Hepatocyte (in vitro differentiated cells): ENCODE measurements around the gene ARFGEF3. TPM values are rescaled to one million over a fixed set of nuclear protein-coding genes. Genes with fewer than 3 reads are reported as not detected.

ENCODE experiments used
- DNase-seq: peaks from one replicate; pipeline ENCODE4 v3.0.0-alpha.2; 2016; ENCODE audit warnings: low spot score
- H2AFZ ChIP-seq: fragments of 200-600 bp; sonication (generic); 2 replicates; pipeline ENCODE4 v1.6.0; 2016; ENCODE audit warnings: antibody characterized with exemption, mild to moderate bottlenecking
- H3K27ac ChIP-seq: fragments of 200-600 bp; sonication (generic); 2 replicates; pipeline ENCODE4 v1.5.1; 2016; ENCODE audit warnings: mild to moderate bottlenecking
- H3K27me3 ChIP-seq: fragments of 200-600 bp; sonication (generic); 2 replicates; pipeline ENCODE4 v1.6.1; 2016
- H3K36me3 ChIP-seq: fragments of 200-600 bp; sonication (generic); replicated peaks from 2 replicates; pipeline ENCODE4 v1.5.1; 2016; ENCODE audit warnings: low read depth; ENCODE audit not compliant: insufficient read depth
- H3K4me1 ChIP-seq: fragments of 200-600 bp; sonication (generic); 2 replicates; pipeline ENCODE4 v1.5.1; 2016; ENCODE audit warnings: mild to moderate bottlenecking, moderate library complexity; ENCODE audit not compliant: insufficient read depth
- H3K4me2 ChIP-seq: fragments of 200-600 bp; sonication (generic); 2 replicates; pipeline ENCODE4 v1.6.0; 2016
- H3K4me3 ChIP-seq: fragments of 200-600 bp; sonication (generic); 2 replicates; pipeline ENCODE4 v1.5.1; 2016; ENCODE audit warnings: mild to moderate bottlenecking
- H3K79me2 ChIP-seq: fragments of 200-600 bp; sonication (generic); 2 replicates; pipeline ENCODE4 v1.6.0; 2017; ENCODE audit warnings: mild to moderate bottlenecking
- H3K9me2 ChIP-seq: fragments of 200-600 bp; sonication (generic); replicated peaks from 2 replicates; pipeline ENCODE4 v1.6.0; 2017; ENCODE audit warnings: mild to moderate bottlenecking; ENCODE audit not compliant: insufficient read depth
- H3K9me3 ChIP-seq: fragments of 200-600 bp; sonication (generic); 2 replicates; pipeline ENCODE4 v1.5.1; 2016; ENCODE audit warnings: low read depth, mild to moderate bottlenecking
- H4K20me1 ChIP-seq: fragments of 200-600 bp; sonication (generic); 2 replicates; pipeline ENCODE4 v1.6.0; 2016; ENCODE audit warnings: mild to moderate bottlenecking; ENCODE audit not compliant: insufficient read depth, poor library complexity, severe bottlenecking
- EZH2 ChIP-seq: fragments of 200-600 bp; sonication (generic); IDR thresholded peaks from 2 replicates; pipeline ENCODE4 v1.6.1; 2016; ENCODE audit warnings: antibody characterized with exemption, mild to moderate bottlenecking, borderline replicate concordance
- EZH2phosphoT487 ChIP-seq: fragments of 200-600 bp; sonication (generic); IDR thresholded peaks from one replicate; pipeline ENCODE4 v1.6.1; 2018; ENCODE audit warnings: antibody characterized with exemption, mild to moderate bottlenecking, low read depth, moderate library complexity; ENCODE audit not compliant: unreplicated experiment, severe bottlenecking
- WGBS: methylation state at CpG from one replicate; pipeline ENCODE4 v1.1.6; 2016; ENCODE audit warnings: low lambda C conversion rate; ENCODE audit errors: missing lambda C conversion rate; 5-methylcytosine and 5-hydroxymethylcytosine counted together
- polyA plus RNA-seq: library from polyadenylated mRNA; unstranded; fragments of >200 nt; fragmentation: Nextera tagmentation; extraction: Ambion mirVana; gene quantifications from 2 replicates; pipeline ENCODE4 v1.2.1, GENCODE V29; 2016
- total RNA-seq: library from RNA; depleted of rRNA; stranded (reverse); fragments of >200 nt; gene quantifications from 2 replicates; pipeline ENCODE4 v1.2.3, GENCODE V29; 2014
- TF ChIP-seq, protein P1 (sequence below): fragments of 200-600 bp; sonication (generic); IDR thresholded peaks from 2 replicates; pipeline ENCODE4 v1.5.1; 2016; ENCODE audit warnings: antibody characterized with exemption, mild to moderate bottlenecking; ENCODE audit not compliant: poor library complexity

ARFGEF3 gene
- total and polyA plus RNA-seq, 2 experiments from 2014 or later: 0.83 to 3.9 TPM

DNA sequence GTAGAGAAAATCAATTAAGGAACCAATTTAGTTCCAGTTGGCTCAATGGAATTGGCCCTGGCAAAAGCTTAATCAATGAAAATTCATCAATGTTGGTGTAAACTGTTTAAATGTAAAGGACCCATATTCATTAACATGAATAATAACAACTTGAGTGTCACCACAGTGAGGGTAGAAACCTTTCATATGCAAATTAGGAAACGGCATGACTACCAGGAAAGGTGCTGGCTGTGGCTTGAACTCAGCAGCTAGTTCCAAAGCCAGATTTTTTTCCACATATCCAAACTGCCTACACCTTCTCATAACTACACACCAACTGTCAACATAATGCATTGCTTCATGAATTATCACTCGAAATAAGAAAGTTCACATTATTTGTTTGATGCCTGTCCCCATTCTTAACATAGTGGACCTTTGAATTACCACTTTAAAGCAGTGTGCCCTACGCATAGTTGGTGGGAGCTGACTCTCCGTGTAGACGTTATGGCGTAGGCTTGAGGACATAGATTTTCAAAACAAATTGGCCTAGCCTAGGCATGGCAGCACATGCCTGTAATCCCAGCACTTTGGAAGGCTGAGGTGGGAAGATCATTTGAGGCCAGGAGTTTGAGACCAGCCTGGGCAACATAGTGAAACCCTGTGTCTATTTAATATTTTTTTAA, 36.8 kb downstream of the ARFGEF3 start:
- Histone ChIP-seq H3K9me3 (no peaks in the 10 kb centered on the region), H3K79me2 (no peaks in the 10 kb centered on the region), H2AFZ (no peak overlapping the region), H4K20me1 (no peaks in the 10 kb centered on the region), H3K27me3 (no peaks in the 10 kb centered on the region), H3K4me1 (no peaks in the 10 kb centered on the region), H3K4me2 (no peak overlapping the region), H3K36me3 (no peaks in the 10 kb centered on the region), H3K27ac (no peak overlapping the region), H3K9me2 (no peaks in the 10 kb centered on the region), H3K4me3 (no peak overlapping the region)
- no peak for DNase-seq
- WGBS: 73% methylated on average over 6 of the region's 6 CpGs
- TF ChIP-seq EZH2: no peak

DNA sequence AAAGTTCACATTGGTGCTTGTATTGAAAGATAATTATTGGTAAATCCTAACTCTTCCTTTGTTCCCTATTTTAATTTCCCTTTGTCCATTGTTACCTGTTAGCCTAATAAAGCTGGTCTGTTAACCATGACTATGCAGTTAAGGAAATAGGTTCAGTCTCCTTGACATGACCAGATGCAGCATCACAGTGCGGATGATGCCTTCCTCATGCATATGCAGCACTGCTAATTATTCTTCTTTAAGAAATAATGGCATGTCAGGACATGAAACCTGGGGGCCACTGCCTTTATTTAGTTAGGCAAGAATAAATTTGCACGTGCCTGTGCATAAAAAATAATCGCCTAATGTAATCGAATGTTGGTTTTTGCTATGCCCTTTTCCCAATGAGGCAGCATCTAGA, 40.1 kb downstream of the ARFGEF3 start:
- H3K4me2 ChIP-seq: no peak overlapping the region
- WGBS: 96% methylated on average over 4 of the region's 4 CpGs
- TF ChIP-seq EZH2: no peak
- no peak for TF ChIP-seq EZH2phosphoT487
- TF ChIP-seq, protein P1, sequence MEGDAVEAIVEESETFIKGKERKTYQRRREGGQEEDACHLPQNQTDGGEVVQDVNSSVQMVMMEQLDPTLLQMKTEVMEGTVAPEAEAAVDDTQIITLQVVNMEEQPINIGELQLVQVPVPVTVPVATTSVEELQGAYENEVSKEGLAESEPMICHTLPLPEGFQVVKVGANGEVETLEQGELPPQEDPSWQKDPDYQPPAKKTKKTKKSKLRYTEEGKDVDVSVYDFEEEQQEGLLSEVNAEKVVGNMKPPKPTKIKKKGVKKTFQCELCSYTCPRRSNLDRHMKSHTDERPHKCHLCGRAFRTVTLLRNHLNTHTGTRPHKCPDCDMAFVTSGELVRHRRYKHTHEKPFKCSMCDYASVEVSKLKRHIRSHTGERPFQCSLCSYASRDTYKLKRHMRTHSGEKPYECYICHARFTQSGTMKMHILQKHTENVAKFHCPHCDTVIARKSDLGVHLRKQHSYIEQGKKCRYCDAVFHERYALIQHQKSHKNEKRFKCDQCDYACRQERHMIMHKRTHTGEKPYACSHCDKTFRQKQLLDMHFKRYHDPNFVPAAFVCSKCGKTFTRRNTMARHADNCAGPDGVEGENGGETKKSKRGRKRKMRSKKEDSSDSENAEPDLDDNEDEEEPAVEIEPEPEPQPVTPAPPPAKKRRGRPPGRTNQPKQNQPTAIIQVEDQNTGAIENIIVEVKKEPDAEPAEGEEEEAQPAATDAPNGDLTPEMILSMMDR: no peak
- H3K27me3 ChIP-seq: no peaks in the 10 kb centered on the region
- H4K20me1 ChIP-seq: no peaks in the 10 kb centered on the region
- no peaks in the 10 kb centered on the region for H3K36me3 ChIP-seq
- no peaks in the 10 kb centered on the region for H3K4me1 ChIP-seq
- H3K4me3 ChIP-seq: no peak overlapping the region
- no peak overlapping the region for H3K27ac ChIP-seq
- no peak overlapping the region for H2AFZ ChIP-seq
- H3K79me2 ChIP-seq: no peaks in the 10 kb centered on the region
- no peaks in the 10 kb centered on the region for H3K9me3 ChIP-seq
- no peaks in the 10 kb centered on the region for H3K9me2 ChIP-seq
- DNase-seq: no peak

DNA sequence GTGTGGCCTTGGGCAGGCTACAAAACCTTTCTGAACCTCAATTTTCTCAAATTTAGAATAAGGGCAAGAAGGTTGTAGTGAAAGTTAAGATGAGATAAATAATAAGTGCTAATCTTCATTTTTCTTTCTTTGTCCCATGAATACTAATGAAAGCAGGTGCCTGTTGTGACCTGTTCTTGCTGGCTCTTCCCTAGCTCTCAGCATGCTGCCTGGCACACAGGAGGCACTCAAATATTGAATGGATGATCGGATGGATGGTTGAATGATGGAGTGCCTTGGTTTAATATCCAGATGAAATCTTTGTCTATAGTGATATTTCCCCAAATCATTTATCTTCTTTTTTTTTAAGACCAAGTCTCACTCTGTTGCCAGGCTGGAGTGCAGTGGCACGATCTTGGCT, 41.6 kb downstream of the ARFGEF3 start:
- WGBS: 98% methylated on average over 2 of the region's 2 CpGs

DNA sequence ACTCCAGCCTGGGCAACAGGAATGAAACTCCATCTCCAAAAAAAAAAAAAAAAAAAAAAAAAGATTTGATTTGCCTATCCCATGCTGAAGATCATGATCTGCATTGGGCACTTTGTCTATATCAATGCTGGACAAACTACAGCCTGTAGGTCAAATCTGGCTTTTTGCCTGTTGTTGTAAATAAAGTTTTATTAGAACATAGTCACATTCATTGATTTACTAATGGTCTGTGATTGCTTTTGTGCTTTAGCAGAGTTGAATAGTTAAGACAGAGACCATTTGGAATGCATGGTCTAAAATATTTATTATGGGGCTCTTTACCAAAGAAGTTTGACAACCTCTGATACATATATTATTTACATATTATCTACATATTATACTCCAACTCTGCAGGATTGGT, 42.6 kb downstream of the ARFGEF3 start:
- TF ChIP-seq EZH2phosphoT487: no peak
- TF ChIP-seq, protein P1: no peak
- no peak for TF ChIP-seq EZH2
- no peaks in the 10 kb centered on the region for H3K9me3 ChIP-seq
- no peaks in the 10 kb centered on the region for H3K9me2 ChIP-seq
- H3K36me3 ChIP-seq: no peaks in the 10 kb centered on the region
- H3K4me2 ChIP-seq: no peak overlapping the region
- no peak overlapping the region for H2AFZ ChIP-seq
- no peaks in the 10 kb centered on the region for H3K27me3 ChIP-seq
- H3K4me3 ChIP-seq: no peak overlapping the region
- no peak for DNase-seq
- H4K20me1 ChIP-seq: no peaks in the 10 kb centered on the region
- no peak overlapping the region for H3K27ac ChIP-seq
- H3K79me2 ChIP-seq: no peaks in the 10 kb centered on the region
- no peaks in the 10 kb centered on the region for H3K4me1 ChIP-seq

More for the DNA sequence above, 41.6 kb downstream of the ARFGEF3 start:
- TF ChIP-seq, protein P1: no peak
- TF ChIP-seq EZH2phosphoT487: no peak
- TF ChIP-seq EZH2: no peak
- no peak overlapping the region for H3K27ac ChIP-seq
- no peak overlapping the region for H3K4me2 ChIP-seq
- H3K9me3 ChIP-seq: no peaks in the 10 kb centered on the region
- no peaks in the 10 kb centered on the region for H3K79me2 ChIP-seq
- no peaks in the 10 kb centered on the region for H3K9me2 ChIP-seq
- no peaks in the 10 kb centered on the region for H3K27me3 ChIP-seq
- no peak overlapping the region for H2AFZ ChIP-seq
- H3K4me1 ChIP-seq: no peaks in the 10 kb centered on the region
- no peaks in the 10 kb centered on the region for H3K36me3 ChIP-seq
- DNase-seq: no peak
- no peaks in the 10 kb centered on the region for H4K20me1 ChIP-seq
- H3K4me3 ChIP-seq: no peak overlapping the region
